GM19452 (cell line): ENCODE data around the gene SIX3.

Source experiments
- ATAC-seq: cut with Tn5 transposase; IDR thresholded peaks from one replicate; pipeline ENCODE4 v1.9.1; 2021; ENCODE audit not compliant: unreplicated experiment

SIX3 gene

DNA sequence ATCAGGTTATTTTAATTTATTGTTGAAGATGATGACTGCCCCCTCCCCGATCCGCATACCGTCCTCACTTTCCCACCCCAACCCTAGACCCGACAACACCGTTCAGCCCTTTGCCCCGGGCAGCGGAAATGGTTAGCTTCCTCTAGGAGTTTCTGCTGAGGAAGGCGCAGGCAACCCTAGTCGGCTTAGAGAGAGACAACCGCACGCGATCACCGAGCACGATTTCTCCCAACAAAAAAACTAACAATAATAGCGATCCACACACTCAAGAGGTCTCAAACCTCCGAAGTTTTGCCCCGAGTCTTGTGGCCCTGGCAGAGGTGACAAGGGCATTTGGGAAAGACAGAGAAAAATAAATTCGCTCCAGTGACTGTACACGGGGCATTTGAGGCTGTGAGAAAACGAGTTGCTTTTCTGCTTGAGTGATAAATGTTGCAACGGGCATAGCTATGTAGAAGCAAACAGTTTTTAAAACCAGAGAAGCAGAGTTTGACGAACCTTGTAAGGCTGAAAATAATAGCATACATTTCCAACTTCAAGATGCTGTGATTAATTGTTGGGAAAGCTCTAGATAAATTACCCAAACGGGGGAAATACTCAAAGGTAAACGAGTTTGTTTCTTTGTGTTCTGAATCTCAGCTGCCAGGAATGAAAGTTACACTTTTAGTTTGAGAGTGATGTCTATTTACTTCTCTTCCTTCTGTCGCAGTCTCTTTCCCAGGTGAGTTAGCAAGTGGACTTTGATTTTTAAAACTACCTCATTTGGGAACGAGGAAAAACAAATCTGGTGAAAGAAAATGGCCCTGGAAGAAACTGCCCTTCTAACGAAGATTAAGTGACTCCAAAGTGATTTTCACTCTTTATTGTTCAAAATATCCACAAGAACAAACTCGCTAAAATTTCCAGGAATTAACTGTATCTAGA, 11.0 kb upstream of the SIX3 start:
- no peak for ATAC-seq

GRCh38 chr2:44931198-44931780, 10.2 kb upstream of the SIX3 start:
- no peak for ATAC-seq

GRCh38 chr2:44932079-44932478, 9.4 kb upstream of the SIX3 start:
- no peak for ATAC-seq

DNA sequence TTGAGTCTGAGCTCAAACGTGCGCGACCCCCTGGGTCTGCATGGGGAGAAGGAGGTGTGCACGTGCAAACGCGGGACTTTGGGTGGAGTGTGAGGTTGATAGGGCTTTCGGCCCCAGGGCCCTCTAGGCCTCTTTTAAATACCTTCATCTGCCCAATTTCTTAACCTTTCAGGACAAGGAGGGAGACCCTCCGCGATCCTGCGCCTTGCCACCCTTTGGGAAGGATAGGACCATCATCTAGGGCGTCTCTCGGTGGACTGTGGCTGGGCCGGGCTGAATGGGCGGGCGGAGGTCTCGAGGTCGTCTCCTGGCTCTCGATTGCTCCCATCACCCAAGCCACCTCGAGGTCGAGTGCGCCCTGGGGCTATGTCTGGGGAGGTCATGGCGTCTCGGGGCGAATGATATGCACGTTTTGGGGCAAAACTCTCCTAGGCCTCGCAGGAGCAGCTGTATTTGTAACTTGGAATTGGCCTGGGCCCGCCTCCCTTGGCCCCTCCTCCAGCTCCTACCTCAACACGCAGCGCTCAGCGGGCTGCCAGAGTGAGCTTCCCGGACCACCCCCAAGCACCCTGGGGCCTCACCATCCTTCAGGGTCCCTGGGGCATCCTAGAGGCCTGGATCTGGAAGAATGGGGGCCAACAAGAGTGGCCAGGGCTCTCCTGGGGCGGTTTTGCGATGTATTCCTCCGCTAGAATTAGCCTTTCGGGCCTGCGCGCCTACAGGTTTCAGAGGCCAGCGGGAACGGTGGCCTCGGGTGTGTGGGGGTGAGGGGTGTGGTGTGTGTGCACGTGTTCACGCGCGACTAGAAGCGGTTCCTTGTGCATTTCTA, 8.7 kb upstream of the SIX3 start:
- ATAC-seq, result no peak

DNA sequence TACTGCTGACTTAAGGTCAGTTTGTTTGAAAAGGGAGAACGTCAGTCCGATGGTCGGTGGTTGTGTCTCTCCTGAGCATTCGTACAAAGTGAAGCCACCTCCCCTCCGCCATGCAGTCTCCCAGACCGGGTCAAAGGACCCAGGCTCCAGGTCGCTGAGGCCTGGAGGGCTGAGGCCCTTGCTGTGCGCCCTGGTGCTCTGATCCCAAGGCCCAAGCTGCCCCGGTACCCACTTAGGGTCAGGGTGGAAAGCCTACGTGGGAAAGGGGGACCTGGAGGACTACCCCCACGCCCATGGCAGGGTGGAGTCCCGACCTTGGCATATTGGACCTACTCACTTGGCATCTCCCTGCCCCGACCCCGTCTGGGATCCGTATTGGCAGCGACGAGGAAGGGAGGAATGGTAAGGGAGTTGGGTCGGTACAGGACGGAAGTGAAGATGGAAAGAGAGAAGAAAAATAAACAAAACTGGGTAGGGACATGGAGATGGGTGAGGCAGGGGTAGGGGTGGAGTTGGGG, 8.0 kb upstream of the SIX3 start:
- ATAC-seq, result no peak

GRCh38 chr2:44934038-44934982, 7.2 kb upstream of the SIX3 start:
- no peak for ATAC-seq

DNA sequence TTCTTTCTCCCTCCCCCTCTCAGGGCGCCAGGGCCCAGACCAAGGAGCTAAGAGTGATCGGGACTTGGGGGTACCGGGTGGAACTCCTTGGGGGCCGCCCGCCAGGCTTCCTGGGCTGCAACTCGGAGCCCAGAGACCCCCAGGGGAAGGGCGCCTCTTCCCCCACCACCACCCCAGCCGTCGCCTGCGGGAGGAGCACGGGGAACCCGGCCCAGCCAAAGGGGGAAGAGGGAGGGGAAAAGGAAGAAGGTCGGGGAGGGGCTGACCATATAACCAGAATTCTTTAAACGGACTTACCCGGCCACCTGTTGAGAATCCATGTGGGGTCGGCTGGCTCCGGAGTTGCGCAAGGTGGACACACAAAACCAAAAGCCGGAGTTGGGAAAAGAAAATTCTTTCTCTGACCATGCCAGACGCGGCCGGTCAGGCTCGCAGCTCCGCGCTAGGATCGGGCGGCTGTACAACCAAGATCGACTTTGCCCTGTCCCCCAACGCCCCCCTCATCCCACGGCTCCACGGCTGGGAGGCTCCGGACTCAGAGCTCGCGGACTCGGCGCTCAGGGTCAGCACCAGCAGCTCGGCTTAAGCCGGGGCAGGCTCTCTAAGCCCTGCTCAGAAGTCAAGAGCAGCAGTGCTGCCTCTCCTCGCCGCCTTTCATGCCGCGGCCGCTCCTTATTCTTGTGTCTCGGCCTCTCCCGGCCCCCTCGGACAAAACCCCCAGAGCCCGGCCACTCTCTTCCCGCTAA, 6.3 kb upstream of the SIX3 start:
- ATAC-seq, result no peak

GRCh38 chr2:44935729-44936098, 5.8 kb upstream of the SIX3 start:
- ATAC-seq, result no peak

- ATAC-seq, result no peak
Measured at GRCh38 chr2:44936275-44936674, 5.2 kb upstream of the SIX3 start.

DNA sequence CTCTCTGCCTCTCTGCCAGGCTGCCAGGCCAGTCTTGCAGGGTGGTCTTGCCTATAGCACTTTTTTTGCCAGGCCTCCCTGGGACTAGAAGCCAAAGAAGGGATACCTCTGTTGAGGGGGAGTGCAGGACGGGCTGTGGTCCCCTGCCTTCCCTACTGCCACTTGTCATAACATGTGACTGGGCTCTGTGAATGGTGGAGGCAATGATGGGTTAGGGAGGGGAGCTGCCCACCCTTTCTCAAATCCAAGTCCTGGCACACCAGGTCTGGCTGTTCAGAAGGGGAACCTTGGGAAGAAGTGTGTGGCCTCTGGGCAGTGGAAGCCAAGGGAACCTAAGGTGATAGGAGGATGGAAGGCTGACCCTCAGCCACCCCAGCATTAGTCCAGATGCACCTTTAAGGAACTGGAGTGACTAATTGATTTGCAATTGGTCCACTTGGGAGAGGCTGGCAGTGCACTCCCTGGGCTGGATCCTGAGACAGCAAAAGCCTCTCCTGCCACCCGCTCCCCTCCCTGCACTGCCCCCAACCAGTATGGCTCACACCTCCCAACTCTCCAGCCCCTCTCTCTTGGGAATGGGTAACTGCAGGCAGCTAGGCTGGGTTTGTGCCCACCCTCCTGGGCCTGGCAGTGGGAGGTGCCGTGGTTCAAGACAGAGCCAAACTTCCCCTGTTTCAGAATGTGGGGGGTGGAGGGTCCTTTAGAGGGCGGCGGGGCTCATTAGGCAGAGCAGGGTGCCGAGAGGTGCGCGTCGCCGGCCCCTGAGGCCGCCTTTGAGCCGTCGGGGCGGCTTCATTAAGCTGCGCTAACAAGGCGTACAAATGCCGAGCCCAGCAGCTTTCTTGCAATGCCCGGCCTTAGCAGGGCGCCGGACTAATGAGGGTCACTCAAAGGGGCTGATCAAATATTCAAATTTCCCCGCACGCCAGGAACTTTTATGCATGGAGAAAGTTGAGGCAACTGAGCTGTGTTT, 4.5 kb upstream of the SIX3 start:
- no peak for ATAC-seq

DNA sequence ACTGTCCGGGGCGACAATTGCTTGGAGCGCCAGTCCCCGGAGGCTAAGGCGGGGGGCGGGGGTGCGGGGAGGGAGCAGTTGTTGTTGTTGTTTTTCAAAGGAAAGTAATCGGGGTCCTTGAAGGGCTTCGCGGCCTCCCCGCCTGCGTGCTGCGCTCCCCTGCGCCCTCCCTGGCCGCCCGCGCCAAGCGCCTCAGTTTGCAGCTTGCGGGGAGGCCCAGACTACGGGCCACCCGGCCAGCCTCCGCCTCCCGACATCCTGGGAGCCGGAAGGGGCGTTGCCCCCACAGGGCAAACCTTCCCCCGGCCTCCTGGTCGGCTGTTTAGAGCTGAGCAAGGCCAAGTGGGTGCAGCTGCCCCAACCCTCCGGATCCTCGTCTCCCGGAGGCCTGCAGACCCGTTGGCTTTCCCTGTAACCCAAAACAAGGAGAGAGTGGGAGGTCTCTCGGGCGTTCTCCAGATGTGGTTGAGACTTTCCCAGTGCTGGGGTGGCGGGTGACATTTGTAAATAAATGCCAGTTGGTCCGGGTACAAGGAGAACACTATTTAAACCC, 3.7 kb upstream of the SIX3 start:
- ATAC-seq, result no peak

- no peak for ATAC-seq
Measured at GRCh38 chr2:44938287-44939105, 3.0 kb upstream of the SIX3 start.

DNA sequence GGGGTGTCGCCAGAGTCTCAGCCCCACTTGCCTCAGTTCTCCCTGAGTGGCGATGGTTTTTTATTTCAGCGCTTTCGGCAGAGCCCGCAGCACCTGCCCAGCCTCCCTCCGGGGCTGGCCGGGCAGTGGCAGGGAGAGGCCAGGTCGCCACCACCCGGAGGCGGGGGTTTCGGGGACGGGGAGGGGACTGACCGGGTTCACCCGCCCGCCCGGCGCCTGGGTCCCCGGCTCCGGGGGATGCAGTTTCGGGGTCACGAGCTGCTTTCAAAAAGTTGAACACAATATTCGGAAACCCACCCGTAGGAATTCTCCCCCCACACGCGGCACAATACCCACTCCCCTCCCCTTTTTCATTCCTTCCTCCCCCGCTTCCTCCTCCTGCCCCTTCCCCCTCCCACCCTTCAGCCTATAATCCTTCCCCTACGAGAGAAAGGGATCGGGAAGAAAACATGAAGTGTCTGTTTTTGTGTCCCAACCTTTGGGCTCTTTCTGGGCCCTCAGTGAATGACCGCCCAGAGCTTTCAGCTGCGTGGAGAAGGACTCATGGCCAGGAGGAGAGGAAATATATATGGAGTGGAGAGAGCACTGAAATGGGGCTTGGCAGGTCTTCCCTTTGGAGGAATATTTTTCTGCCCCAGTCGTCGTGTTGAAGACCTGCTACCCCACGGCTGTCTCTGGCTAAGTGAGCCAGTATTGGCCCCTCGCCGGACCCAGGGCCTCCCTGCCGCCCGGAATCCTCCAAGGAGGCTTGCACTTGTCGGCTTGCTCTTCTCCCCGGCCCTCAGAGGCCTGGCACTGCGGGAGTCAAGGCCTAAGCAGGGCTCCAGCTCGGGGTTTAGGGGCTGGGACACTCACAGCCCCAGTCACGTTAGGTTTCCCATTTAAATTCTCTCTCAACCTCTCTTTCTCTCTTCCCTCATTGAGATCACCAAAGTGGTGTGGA, 2.1 kb upstream of the SIX3 start:
- no peak for ATAC-seq

DNA sequence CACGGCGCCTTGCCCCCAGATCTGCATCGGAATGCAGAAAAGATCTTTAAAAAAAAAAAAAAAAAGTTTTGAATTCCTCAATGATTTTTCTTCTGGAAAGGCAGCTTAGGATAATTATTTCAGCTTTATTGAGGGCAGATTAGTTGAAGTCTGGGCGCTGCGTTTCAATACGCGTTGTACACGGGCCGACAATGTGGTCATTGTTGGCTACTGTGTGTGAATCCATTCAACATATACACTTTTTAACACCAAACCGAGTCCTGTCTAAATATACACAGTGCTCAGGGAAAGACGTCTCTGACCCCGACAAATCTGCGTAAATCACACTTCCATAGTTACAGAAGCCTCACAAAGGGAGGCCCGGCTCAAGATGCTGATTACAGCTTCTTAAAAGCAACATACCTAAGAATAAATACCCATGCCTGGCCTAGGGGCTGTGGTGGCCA, 1.4 kb upstream of the SIX3 start:
- ATAC-seq, result no peak

DNA sequence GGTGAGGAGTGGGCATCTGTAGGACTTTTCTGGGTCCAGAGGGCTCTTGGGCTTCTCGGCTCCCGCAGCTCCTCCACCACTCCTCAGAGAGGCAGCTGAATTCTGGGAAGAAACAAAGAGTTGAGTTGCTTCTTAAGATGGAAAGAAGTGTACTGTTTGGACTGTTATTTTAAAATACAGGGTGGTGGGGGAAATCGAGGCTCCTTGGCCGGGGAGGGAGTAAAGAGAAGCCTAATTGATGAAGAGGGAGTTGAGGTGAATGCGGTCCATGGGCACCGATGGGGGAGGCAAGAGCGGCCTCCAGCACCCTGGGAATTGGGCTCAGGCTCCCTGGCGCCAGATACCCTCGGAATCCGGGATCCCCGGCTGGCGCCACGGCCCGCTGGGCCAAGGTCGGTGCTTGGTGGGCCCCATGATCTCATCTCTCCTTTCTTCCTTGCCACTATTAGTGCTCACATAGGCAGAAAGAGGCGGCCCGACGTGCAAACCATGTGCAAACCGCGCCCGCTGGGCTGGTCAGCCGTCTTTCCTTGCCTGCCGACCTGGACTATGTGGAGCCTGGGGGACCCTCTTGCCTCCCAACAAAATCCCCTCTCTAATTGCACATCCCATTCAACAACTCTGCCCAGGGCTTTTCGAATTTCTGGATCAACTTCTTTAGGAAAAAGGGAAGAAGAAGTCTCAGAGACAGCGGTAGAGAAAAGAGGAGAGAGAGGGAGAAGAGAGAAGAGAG, 604 bp upstream of the SIX3 start:
- ATAC-seq, result no peak
